Activated CD8-positive, alpha-beta memory T cell treated with anti-CD3 and anti-CD28 coated beads, Interleukin-2, amount 10 ng/mL, durations not matched to agents 7 days and 5 days (primary cell): ENCODE measurements around the gene TEKTIP1. TPM values are rescaled to one million over a fixed set of nuclear protein-coding genes. Genes with fewer than 3 reads are reported as not detected.

ENCODE experiments used
- ATAC-seq: fragments of 150-1000 bp; cut with Tn5 transposase; one replicate; pipeline ENCODE4 v1.10.0; 2021; ENCODE audit warnings: moderate library complexity
- CTCF ChIA-PET: fragments of 350-600 bp; sonication (Branson Sonifier 250); formaldehyde crosslinking; loops from one replicate; lab custom pipeline; 2021; ENCODE audit warnings: antibody characterized with exemption; lab: Charles Lee
- DNase-seq: peaks from one replicate; pipeline ENCODE4 v3.0.0-alpha.2; 2020
- H3K27ac Mint-ChIP-seq: one replicate; pipeline ENCODE4 v1.8.0; 2021; ENCODE audit warnings: mild to moderate bottlenecking, mixed read lengths
- H3K27me3 Mint-ChIP-seq: one replicate; pipeline ENCODE4 v1.8.0; 2021; ENCODE audit warnings: mixed read lengths
- H3K36me3 Mint-ChIP-seq: one replicate; pipeline ENCODE4 v1.8.0; 2021; ENCODE audit warnings: mild to moderate bottlenecking, mixed read lengths
- H3K4me1 Mint-ChIP-seq: one replicate; pipeline ENCODE4 v1.8.0; 2021; ENCODE audit warnings: mixed read lengths
- H3K4me3 Mint-ChIP-seq: one replicate; pipeline ENCODE4 v1.8.0; 2021; ENCODE audit warnings: mild to moderate bottlenecking, moderate library complexity, mixed read lengths
- H3K9me3 Mint-ChIP-seq: one replicate; pipeline ENCODE4 v1.8.0; 2022; ENCODE audit warnings: low read depth, mixed read lengths
- total RNA-seq, 2 experiments: library from RNA; stranded (reverse); gene quantifications; one replicate each; pipeline ENCODE4 v1.2.3, GENCODE V29; 2021

The TEKTIP1 gene
- total RNA-seq, 2 experiments from 2014 or later: 5.7 to 7.2 TPM

- Mint-ChIP-seq H3K9me3 (no peaks in the 10 kb centered on the region), H3K4me3 (no peak overlapping the region), H3K4me1 (peaks cover 27% of the 10 kb centered on the region), H3K36me3 (peaks cover 11% of the 10 kb centered on the region), H3K27ac (no peak overlapping the region), H3K27me3 (no peaks in the 10 kb centered on the region)
- CTCF ChIA-PET: no interaction called here
- DNase-seq (no peak), ATAC-seq (no peak)
These were observed 26.3 kb upstream of the TEKTIP1 start for GRCh38 chr19:3512562-3513228.

- Mint-ChIP-seq H3K4me1 (peaks cover 24% of the 10 kb centered on the region), H3K27ac (no peak overlapping the region), H3K9me3 (no peaks in the 10 kb centered on the region), H3K4me3 (no peak overlapping the region), H3K27me3 (no peaks in the 10 kb centered on the region), H3K36me3 (peaks cover 10% of the 10 kb centered on the region)
- no peak for DNase-seq
- CTCF ChIA-PET: no interaction called here
- ATAC-seq: no peak
These were observed 25.5 kb upstream of the TEKTIP1 start for GRCh38 chr19:3513229-3514140.

- Mint-ChIP-seq H3K36me3 (peaks cover 3% of the 10 kb centered on the region), H3K9me3 (no peaks in the 10 kb centered on the region), H3K27ac (no peak overlapping the region), H3K4me3 (no peak overlapping the region), H3K4me1 (peaks cover 11% of the 10 kb centered on the region), H3K27me3 (no peaks in the 10 kb centered on the region)
- ATAC-seq: no peak
- DNase-seq: no peak
- CTCF ChIA-PET: no interaction called here
These were observed 24.0 kb upstream of the TEKTIP1 start for GRCh38 chr19:3514930-3515329.

GRCh38 chr19:3515891-3516422 lies 23.0 kb upstream of the TEKTIP1 start:
- no peak for DNase-seq
- Mint-ChIP-seq H3K9me3 (no peaks in the 10 kb centered on the region), H3K27me3 (no peaks in the 10 kb centered on the region), H3K27ac (no peak overlapping the region), H3K4me3 (no peak overlapping the region), H3K36me3 (peaks cover 5% of the 10 kb centered on the region), H3K4me1 (peaks cover 12% of the 10 kb centered on the region)
- CTCF ChIA-PET: interaction anchor here (0.9 kb wide), 1 partner anchor 29 kb away, joined by 4 read pairs; no protein-coding TSS in a partner anchor
- ATAC-seq: no peak

DNA sequence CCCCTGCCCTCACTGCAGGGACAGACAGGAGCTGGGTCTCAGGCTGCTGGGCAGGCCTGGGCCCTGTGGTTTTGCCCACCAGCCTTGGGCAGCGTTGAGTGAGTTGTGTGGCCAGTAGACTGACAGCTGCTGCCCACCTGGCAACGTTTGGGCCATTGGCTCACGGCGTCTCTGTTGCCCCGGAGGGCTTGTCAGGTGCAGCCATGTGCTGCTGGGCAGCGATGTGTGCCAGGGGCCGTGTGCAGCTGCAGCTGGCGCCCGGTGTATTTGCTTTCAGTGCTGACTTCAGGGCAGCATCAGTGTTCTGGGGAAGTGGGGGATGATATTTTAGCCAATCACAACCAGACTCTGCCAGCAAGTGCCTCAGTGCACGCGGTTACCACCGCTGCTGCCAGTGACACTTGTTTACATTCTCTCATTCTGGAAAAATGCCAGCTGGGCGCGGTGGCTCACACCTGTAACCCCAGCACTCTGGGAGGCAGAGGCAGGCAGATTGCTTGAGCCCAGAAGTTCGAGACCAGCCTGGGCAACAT lies 22.2 kb upstream of the TEKTIP1 start:
- DNase-seq (no peak), ATAC-seq (no peak)
- Mint-ChIP-seq H3K36me3 (peaks cover 7% of the 10 kb centered on the region), H3K4me3 (no peak overlapping the region), H3K27ac (no peak overlapping the region), H3K27me3 (no peaks in the 10 kb centered on the region), H3K9me3 (no peaks in the 10 kb centered on the region), H3K4me1 (peaks cover 14% of the 10 kb centered on the region)
- CTCF ChIA-PET: interaction anchor here (0.8 to 0.9 kb wide), 2 partner anchors 28 to 69 kb away, joined by 4 read pairs; no protein-coding TSS in a partner anchor

- H3K36me3 Mint-ChIP-seq: peaks cover 8% of the 10 kb centered on the region
- no peak for ATAC-seq
- H3K27ac Mint-ChIP-seq: no peak overlapping the region
- CTCF ChIA-PET: interaction anchor here (0.8 to 1.6 kb wide), 2 partner anchors 32 to 68 kb away, joined by 4 to 5 read pairs; no protein-coding TSS in a partner anchor
- no peaks in the 10 kb centered on the region for H3K27me3 Mint-ChIP-seq
- no peak overlapping the region for H3K4me3 Mint-ChIP-seq
- peaks cover 14% of the 10 kb centered on the region for H3K4me1 Mint-ChIP-seq
- no peaks in the 10 kb centered on the region for H3K9me3 Mint-ChIP-seq
- DNase-seq: no peak
These were observed 21.3 kb upstream of the TEKTIP1 start for GRCh38 chr19:3517638-3518037.

GRCh38 chr19:3518255-3518654 lies 20.7 kb upstream of the TEKTIP1 start:
- ATAC-seq: no peak
- no peak overlapping the region for H3K27ac Mint-ChIP-seq
- DNase-seq: no peak
- no peaks in the 10 kb centered on the region for H3K9me3 Mint-ChIP-seq
- no peak overlapping the region for H3K4me3 Mint-ChIP-seq
- CTCF ChIA-PET: interaction anchor here (1.6 kb wide), 1 partner anchor 33 kb away, joined by 5 read pairs; no protein-coding TSS in a partner anchor
- H3K27me3 Mint-ChIP-seq: no peaks in the 10 kb centered on the region
- peaks cover 8% of the 10 kb centered on the region for H3K36me3 Mint-ChIP-seq
- peaks cover 14% of the 10 kb centered on the region for H3K4me1 Mint-ChIP-seq

- Mint-ChIP-seq H3K36me3 (peaks cover 8% of the 10 kb centered on the region), H3K4me1 (peaks cover 14% of the 10 kb centered on the region), H3K4me3 (no peak overlapping the region), H3K27me3 (no peaks in the 10 kb centered on the region), H3K9me3 (no peaks in the 10 kb centered on the region), H3K27ac (no peak overlapping the region)
- CTCF ChIA-PET: interaction anchor here (1.6 kb wide), 1 partner anchor 33 kb away, joined by 5 read pairs; no protein-coding TSS in a partner anchor
- no peak for DNase-seq
- ATAC-seq: no peak
These were observed 20.3 kb upstream of the TEKTIP1 start for GRCh38 chr19:3518659-3519058.

DNA sequence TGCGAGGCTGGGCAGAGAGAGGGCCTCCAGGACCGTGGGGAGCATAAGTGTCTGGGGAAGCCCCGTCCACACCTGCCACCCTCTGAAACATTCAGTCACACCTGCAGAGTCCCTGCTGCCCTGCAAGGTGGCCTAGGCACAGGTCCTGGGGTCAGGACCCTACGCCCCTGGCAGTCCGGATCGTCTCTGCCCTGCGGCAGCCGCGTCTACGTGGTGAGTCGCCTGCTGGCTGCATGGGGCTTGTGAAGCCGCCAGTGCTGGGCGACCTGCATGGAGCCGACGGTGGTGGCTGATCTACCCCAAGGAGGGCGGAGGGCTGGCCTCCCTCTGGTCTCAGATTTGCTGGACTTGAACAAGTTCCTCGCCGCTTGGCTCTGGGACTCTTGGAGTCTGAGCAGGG lies 19.8 kb upstream of the TEKTIP1 start:
- CTCF ChIA-PET: interaction anchor here (0.6 to 1.6 kb wide), 2 partner anchors 34 to 49 kb away, joined by 3 to 5 read pairs; no protein-coding TSS in a partner anchor

GRCh38 chr19:3520166-3521103 lies 18.5 kb upstream of the TEKTIP1 start:
- DNase-seq (no peak), ATAC-seq (no peak)
- no peaks in the 10 kb centered on the region for H3K27me3 Mint-ChIP-seq
- H3K27ac Mint-ChIP-seq: no peak overlapping the region
- H3K36me3 Mint-ChIP-seq: peaks cover 10% of the 10 kb centered on the region
- no peak overlapping the region for H3K4me3 Mint-ChIP-seq
- CTCF ChIA-PET: no interaction called here
- peaks cover 14% of the 10 kb centered on the region for H3K4me1 Mint-ChIP-seq
- no peaks in the 10 kb centered on the region for H3K9me3 Mint-ChIP-seq

More for the DNA sequence above, 19.8 kb upstream of the TEKTIP1 start:
- Mint-ChIP-seq H3K36me3 (peaks cover 8% of the 10 kb centered on the region), H3K27ac (no peak overlapping the region), H3K9me3 (no peaks in the 10 kb centered on the region), H3K4me3 (no peak overlapping the region), H3K27me3 (no peaks in the 10 kb centered on the region), H3K4me1 (peaks cover 14% of the 10 kb centered on the region)
- ATAC-seq (no peak), DNase-seq (no peak)

DNA sequence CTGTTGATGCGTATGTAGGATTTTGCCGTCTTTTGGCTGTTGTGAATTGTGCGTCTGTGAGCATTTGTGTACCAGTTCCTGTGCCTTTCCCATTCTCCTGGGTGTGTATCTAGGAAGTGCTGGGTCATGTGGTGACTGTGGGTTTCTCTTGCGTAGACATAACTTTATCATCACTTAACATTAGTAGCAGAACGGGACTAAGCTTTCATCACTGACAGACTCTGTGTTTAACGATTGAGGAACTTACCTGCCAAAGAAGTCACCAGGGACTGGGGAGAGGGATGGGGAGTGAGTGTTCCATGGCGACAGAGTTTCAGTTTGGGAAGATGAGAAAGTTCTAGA lies 17.9 kb upstream of the TEKTIP1 start:
- H3K27me3 Mint-ChIP-seq: no peaks in the 10 kb centered on the region
- CTCF ChIA-PET: no interaction called here
- no peak for DNase-seq
- ATAC-seq: no peak
- H3K4me1 Mint-ChIP-seq: peaks cover 12% of the 10 kb centered on the region
- peaks cover 10% of the 10 kb centered on the region for H3K36me3 Mint-ChIP-seq
- H3K27ac Mint-ChIP-seq: no peak overlapping the region
- no peak overlapping the region for H3K4me3 Mint-ChIP-seq
- H3K9me3 Mint-ChIP-seq: no peaks in the 10 kb centered on the region
